ENCODE measurements around the gene NAA50. TPM values are rescaled to one million over a fixed set of nuclear protein-coding genes. Genes with fewer than 3 reads are reported as not detected.

NAA50 gene
- total RNA-seq (2014; rRNA removed; shearing (Covaris generic)), result 203 and 212 TPM in 2 replicates

DNA sequence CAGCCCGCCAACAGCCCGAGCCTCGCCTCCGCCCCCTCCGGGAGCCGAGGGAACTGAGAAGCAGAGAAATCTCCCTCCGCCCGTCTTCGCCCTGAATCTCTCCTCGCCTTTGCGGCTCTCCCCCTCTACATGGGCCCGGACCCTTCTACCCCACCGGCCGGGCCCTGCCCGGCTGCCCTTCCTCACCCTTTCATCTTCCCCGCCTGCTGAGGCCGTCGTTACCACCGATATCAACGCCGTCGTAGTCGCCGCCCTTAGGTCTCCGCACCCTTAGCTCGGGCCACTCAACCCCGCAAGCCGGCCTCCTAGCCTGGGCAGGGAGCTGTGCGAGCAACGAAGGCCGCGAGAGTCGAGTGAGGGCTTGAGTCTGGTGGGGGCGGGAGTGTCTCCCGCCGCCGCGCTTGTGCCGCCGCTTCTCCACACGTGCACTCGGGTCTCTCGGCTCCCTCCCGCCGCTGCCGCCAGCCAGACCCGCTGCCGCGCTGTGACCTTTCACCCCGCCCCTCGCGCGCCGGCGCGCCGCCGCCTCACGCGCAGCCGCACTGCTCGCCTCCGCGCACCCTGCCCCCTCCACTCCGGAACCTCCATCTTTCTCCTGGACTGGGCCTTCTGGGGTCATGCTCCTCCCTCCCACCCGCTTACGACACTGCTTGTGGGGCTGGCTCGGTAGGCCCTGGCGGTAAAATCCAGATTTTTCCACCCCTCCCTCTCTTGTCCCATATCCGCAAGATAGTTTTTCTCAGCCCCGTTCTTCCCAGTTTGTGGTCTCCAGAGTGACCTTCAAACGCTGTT is at the start of gene NAA50:
Gene NAA50, minus strand, starts transcription at position 494 of the 792 bp plus-strand sequence. Its CDS starts 300 bp downstream, at position 194.
- DNase-seq (ENCODE audit: low read depth), result peak; percentile 93

- DNase-seq (ENCODE audit: low read depth), result no peak
These were observed 49.6 kb upstream of the NAA50 start for GRCh38 chr3:113795693-113796092.

GRCh38 chr3:113794526-113794925 is 48.5 kb upstream of the NAA50 start:
- DNase-seq (ENCODE audit: low read depth), result no peak

- DNase-seq (ENCODE audit: low read depth), result no peak
These were observed 45.3 kb upstream of the NAA50 start for GRCh38 chr3:113791381-113791780.

- DNase-seq (ENCODE audit: low read depth), result peak; percentile 15
These were observed 37.9 kb upstream of the NAA50 start for GRCh38 chr3:113783980-113784379.

DNA sequence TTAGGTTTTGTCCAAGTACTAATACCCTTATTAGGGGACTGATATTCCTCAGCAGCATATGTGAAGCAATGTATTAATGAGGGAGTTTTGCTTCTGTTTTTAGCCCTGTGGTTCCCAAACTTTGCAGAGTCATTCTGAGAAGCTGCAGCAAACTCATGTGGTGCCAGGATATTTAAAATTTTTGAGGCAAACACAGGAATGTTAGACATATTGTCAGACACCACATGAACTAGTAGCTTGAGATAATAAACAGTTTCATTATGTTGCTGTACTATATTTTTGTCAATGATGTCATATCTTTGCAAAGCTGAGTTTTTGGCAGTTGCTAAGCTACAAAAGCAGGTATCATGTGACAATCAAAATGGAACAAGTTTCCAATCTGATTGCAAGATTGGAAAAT is 37.4 kb upstream of the NAA50 start:
- peak; percentile 86 for DNase-seq (ENCODE audit: low read depth)

DNA sequence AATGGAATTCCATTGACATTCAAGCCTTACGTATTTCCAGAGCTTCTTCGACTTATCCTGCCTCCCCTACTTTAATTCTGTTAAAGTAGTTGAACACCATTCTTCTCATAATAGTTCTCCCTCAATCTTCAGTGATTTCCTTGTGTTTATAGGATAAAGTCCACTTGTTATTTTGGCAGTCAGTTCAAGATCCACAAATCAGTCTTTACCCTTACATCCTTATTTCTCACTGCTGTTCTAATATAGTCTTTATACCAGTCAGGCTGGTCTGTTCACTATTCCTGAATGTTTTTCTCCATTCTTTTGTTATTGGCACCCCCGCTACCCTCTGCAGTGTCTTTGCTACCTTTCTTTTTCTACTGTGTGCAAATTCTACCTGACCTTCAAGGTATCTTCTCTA is 30.5 kb upstream of the NAA50 start:
- no peak for DNase-seq (ENCODE audit: low read depth)

- no peak for DNase-seq (ENCODE audit: low read depth)
These were observed 29.5 kb upstream of the NAA50 start for GRCh38 chr3:113775516-113775915.

GRCh38 chr3:113773381-113773780 is 27.3 kb upstream of the NAA50 start:
- DNase-seq (ENCODE audit: low read depth), result peak; percentile 37

- no peak for DNase-seq (ENCODE audit: low read depth)
These were observed 25.9 kb upstream of the NAA50 start for GRCh38 chr3:113771993-113772392.

DNA sequence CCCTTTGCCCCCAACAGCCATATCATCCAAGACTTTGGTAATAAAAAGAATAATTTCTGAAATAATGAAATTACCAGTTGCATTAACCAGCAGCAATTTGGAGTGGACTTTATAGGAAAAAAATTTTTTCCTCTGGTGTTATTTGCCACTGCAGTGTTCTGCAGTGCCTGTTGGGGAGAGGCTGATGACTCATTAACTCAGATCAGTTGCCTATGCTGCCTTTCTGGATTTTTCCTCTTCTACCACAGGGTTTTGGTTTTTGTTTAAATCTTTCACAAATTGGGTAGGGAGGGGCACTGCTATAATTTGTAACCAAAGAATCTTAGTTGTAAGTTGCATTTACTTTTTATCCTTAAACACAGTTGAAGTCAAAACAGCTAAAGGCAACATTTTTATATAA is 23.5 kb upstream of the NAA50 start:
- peak; percentile 60 for DNase-seq (ENCODE audit: low read depth)

- no peak for DNase-seq (ENCODE audit: low read depth)
These were observed 18.6 kb upstream of the NAA50 start for GRCh38 chr3:113764698-113765097.

DNA sequence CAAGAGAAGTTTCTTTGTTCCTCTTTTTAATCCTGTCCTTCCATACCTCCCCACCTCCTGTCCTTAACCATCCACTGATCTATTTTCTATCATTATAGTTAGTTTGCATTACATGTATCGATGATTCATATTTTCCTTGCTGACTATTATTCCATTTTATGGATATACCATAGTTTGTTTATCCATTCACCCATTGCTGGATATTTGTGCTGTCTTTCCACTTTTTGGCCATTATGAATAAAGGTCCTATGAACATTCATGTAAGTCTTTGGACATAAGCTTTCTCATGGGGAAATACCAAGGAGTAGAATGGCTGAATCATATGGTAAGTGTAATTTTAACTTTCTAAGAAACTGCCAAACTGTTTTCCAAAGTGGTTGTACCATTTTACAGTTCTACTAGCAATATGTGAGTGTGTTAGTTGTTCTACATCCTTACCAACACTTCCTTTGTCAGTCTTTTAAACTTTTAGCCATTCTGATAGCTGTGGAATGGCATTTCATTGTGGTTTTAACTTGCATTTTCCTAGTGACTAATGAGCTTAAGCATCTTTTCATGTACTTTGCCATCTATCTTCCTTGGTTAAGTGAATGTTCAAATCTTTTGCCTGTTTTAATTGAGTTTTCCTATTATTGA is 12.5 kb upstream of the NAA50 start:
- peak; percentile 76 for DNase-seq (ENCODE audit: low read depth)

DNA sequence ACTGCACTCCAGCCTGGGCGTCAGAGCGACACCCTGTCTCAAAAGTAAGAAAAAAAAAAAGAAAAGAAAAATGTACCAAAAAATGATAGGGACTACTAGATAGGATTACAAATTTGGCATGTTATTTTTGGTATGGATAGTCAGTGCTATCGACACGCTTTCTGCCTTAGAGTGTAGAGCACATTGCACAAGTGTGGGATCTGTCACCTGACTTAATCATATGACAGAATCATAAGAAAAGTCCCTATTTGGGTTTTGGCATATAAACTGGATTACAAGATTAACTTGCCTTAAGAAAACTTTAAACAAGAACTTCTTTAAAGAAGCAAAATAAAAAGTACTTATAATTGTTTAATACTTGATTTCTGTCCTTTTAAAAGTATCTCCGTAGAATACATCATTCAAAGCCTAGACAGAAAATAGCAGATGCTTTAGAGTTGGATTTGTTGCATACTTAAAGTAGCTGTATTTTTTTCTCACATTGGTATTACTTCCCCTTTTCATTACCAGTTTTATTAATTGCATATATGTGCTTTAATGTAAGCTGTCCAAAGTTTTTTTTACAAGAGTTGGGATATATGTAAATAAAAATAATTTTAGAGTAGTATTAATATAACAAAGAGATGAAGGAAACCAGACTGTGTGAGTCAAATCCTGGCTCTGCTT is 8.6 kb upstream of the NAA50 start:
- no peak for DNase-seq (ENCODE audit: low read depth)

- no peak for DNase-seq (ENCODE audit: low read depth)
These were observed 7.4 kb upstream of the NAA50 start for GRCh38 chr3:113753376-113753985.

DNA sequence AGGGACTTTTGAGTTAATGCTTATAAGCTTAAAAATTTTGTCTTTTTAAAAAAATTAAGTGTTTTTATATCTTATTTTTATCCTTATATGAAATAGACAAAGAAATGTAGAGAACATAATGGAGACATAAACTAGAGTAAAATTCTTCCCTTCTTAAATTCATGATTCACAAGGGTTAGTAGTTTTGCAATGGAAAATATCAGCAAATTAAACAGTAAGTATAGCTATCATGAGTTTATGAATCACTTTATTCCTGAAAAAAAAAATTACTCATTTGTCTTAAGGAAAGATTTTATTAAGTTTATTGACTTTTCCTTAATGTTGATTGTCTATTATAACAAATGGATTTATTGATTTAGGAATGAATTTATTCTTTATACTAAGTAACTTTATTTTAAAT is 5.1 kb upstream of the NAA50 start:
- DNase-seq (ENCODE audit: low read depth), result no peak

- DNase-seq (ENCODE audit: low read depth), result peak; percentile 15
These were observed 1.4 kb upstream of the NAA50 start for GRCh38 chr3:113747283-113748046.

DNA sequence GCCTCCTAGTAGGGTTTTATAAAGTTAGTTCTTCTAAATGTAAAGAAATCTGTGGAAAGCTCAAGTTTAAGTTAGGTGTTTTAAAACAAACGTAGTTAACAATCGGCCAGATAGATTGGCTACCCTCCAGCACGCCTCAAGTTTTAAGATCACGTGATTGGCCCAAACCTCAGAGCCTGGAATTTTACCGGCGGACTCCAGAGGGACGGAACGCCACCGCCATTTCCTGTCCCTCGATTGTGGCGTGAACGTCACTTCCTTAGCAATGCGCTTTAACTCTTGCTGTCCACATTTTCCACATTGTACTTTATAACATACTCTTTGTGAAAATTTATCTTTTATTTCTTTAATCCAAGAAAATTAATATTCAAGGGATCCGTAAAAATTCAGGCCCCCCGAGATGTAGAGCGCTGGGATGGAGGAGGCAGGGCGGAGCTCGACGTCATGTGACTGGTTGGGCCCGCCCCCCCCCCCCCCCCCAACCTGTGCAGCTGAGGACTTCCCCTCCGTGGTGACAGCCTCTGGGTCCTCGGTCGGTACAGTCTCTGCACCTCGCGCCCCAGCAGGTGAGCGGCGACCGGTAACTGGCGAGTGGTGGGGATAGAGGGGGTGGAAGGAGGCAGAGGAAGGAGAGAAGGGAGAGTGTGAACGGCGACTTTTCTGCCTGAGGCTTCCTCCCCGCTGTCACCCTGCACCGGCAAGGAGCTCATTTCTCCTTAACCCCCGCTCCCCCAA is 666 bp upstream of the NAA50 start, which contains the start of gene ATP6V1A:
Gene ATP6V1A, plus strand, starts transcription at position 488 of the 735 bp plus-strand sequence. CDS start 31,719 bp downstream, outside the sequence.
- DNase-seq (ENCODE audit: low read depth), result peak; percentile 96

- peak; percentile 82 for DNase-seq (ENCODE audit: low read depth)
These were observed 901 bp downstream of the NAA50 start for GRCh38 chr3:113744941-113745755.

All from RPMI7951 (cell line).